ENCODE results near the gene PDGFRA. TPM values are rescaled to one million over a fixed set of nuclear protein-coding genes. Genes with fewer than 3 reads are reported as not detected.
"Not testable (repeated sequence)": the region's sequence is repeated elsewhere in the genome, so short reads cannot be mapped to it uniquely, and the experiment has no call there.

The PDGFRA gene
- total and polyA plus RNA-seq, 2 experiments from 2014 or later: 32.1 to 60.9 TPM

DNA sequence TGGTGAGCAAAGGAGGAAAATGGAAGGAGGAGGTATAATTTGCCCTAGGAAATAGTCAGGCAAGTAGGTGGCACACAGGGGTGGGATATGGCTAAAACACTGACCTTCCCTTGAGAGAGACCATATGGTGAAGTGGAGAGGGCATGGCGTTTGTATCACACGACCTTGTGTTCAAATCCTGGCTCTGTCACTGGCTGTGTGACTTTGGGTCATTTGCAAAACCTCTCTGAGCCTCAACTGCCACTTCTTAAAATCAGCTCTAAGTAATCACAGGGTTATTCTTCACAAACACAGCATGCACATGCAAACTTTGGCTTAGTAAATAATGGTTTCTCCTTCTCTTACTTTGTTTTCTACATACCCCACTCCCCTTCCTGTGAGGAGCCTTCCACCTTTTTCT, 8.7 kb downstream of the PDGFRA start:
- Histone ChIP-seq H3K4me1 (ENCODE audit: low read depth) (no peaks in the 10 kb centered on the region), H3K9me3 (ENCODE audit: low read depth) (peaks cover 2% of the 10 kb centered on the region), H3K27me3 (no peaks in the 10 kb centered on the region), H3K4me3 (no peak overlapping the region), H3K36me3 (no peaks in the 10 kb centered on the region), H3K27ac (no peak overlapping the region)
- no peak for DNase-seq (ENCODE audit: low read depth in 1 of 2, low spot score in 1 of 2)
- TF ChIP-seq, protein P1, sequence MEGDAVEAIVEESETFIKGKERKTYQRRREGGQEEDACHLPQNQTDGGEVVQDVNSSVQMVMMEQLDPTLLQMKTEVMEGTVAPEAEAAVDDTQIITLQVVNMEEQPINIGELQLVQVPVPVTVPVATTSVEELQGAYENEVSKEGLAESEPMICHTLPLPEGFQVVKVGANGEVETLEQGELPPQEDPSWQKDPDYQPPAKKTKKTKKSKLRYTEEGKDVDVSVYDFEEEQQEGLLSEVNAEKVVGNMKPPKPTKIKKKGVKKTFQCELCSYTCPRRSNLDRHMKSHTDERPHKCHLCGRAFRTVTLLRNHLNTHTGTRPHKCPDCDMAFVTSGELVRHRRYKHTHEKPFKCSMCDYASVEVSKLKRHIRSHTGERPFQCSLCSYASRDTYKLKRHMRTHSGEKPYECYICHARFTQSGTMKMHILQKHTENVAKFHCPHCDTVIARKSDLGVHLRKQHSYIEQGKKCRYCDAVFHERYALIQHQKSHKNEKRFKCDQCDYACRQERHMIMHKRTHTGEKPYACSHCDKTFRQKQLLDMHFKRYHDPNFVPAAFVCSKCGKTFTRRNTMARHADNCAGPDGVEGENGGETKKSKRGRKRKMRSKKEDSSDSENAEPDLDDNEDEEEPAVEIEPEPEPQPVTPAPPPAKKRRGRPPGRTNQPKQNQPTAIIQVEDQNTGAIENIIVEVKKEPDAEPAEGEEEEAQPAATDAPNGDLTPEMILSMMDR (IDR thresholded peaks at IDR 0.05; ENCODE audit: low read depth, low read length): no peak

DNA sequence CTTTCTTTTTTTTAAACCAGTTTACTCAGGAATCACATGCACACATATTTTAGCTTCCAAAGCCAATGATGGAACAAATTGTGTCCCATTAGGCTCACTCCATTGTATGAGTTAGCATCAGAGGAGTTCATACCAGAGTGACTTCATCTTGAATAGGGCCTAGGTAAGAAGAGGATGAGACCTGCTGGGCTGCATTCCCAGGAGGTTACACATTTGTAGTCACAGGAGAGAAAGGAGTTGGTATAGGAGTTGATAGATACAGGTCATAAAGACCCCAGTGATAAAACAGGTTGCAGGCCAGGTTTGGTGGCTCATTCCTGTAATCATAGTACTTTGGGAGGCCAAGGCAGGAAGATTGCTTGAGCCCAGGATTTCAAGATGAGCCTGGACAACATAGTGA, 9.3 kb downstream of the PDGFRA start:
- H3K27me3 ChIP-seq: no peaks in the 10 kb centered on the region
- no peaks in the 10 kb centered on the region for H3K36me3 ChIP-seq
- TF ChIP-seq, protein P1 (IDR thresholded peaks at IDR 0.05; ENCODE audit: low read depth, low read length): no peak
- H3K27ac ChIP-seq: no peak overlapping the region
- no peak overlapping the region for H3K4me3 ChIP-seq
- no peaks in the 10 kb centered on the region for H3K4me1 ChIP-seq (ENCODE audit: low read depth)
- H3K9me3 ChIP-seq (ENCODE audit: low read depth): peaks cover 6% of the 10 kb centered on the region
- no peak for DNase-seq (ENCODE audit: low read depth in 1 of 2, low spot score in 1 of 2)

DNA sequence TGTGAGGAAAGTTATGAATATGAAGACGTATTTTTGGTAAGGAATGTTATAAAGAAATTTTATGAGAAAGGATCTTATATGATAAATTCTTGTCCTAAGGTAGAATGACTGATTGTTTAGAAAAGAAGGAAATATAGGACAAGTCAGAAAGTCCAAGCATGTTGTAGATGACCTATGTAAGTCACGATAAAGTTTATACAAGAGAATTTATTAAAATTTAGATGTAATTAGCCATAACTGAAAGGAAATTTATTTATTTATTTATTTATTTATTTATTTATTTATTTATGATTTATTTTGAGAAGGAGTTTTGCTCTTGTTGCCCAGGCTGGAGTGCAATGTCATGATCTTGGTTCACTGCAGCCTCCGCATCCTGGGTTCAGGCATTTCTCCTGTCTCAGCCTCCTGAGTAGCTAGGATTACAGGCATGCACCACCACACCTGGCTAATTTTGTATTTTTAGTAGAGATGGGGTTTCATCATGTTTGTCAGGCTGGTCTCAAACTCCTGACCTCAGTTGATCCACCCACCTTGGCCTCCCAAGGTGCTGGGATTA, 12.3 kb downstream of the PDGFRA start:
- not testable (repeated sequence) for DNase-seq (ENCODE audit: low read depth in 1 of 2, low spot score in 1 of 2); H3K4me3 ChIP-seq; H3K9me3 ChIP-seq (ENCODE audit: low read depth); H3K36me3 ChIP-seq; H3K4me1 ChIP-seq (ENCODE audit: low read depth); H3K27me3 ChIP-seq; H3K27ac ChIP-seq

DNA sequence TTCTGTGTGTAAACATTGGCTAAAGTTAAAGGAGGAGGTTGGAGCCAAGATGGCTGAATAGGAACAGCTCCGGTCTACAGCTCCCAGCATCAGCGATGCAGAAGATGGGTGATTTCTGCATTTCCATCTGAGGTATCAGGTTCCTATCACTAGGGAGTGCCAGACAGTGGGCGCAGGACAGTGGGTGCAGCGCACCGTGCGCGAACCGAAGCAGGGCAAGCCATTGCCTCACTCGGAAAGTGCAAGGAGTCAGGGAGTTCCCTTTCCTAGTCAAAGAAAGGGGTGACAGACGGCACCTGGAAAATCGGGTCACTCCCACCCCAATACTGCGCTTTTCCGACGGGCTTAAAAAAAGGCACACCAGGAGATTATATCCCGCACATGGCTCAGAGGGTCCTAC, 14.4 kb downstream of the PDGFRA start:
- not testable (repeated sequence) for H3K9me3 ChIP-seq (ENCODE audit: low read depth); H3K27ac ChIP-seq; H3K36me3 ChIP-seq; H3K4me1 ChIP-seq (ENCODE audit: low read depth); H3K4me3 ChIP-seq; H3K27me3 ChIP-seq; DNase-seq (ENCODE audit: low read depth in 1 of 2, low spot score in 1 of 2)

DNA sequence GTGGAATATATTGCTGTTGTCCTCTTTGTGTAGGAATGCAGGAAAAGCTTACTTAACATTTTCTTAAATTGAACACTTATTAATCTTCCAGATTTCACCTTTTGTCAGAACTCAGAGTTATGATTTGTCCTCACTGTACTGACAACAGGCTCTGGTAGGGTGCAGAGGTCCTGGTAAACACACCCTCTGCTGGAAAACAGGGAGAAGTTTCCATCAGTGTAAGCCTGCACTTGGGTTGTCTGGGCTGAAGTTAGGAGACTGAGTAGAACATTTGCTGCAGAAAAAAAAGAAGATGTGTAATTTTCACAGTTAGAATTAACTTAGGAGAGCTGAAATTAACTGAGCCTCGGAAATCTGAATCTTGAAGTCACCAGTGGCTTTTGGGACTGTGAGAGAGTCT, 23.2 kb downstream of the PDGFRA start:
- not testable (repeated sequence) for H3K36me3 ChIP-seq; DNase-seq (ENCODE audit: low read depth in 1 of 2, low spot score in 1 of 2); H3K4me3 ChIP-seq; H3K4me1 ChIP-seq (ENCODE audit: low read depth); H3K27me3 ChIP-seq; H3K9me3 ChIP-seq (ENCODE audit: low read depth)
- peak overlapping the region; percentile 30 for H3K27ac ChIP-seq

DNA sequence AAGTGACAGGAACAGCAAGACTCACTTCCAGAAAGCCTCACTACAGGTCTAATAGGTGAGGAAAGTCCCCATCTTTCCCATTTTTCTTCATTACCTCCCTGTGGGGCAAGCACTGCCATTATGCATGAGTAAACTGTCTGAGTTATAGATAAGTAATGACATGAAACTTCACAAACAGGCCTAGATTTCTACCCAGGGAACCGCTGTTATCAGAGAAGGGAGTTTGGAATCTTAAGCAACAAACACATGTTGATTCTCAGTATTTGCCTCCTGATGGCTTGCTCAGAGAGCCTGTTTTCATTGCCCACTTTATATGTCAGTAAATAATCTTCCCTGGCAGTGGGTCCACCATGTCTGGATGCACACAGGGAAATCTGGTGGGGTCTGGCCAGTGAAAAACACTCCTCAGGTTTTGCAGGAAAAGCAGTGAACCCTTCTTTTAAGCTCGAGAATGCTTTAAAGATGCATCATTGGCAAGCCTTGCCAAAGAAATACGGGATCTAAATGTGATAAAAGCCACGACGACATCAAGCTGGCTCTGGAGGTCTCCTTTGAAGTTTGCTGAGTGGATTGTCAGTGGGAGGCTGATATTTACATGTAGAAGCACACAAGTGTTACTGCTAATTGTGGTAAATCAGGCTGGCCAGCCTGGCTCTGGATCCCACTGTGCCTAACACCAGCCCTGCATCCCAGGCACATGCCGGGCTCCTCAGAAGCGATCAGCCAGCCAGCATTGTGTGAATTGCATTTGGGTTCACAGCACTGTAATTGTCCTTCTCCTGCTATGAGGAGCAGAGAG, 25.2 kb downstream of the PDGFRA start:
- no peak overlapping the region for H3K4me3 ChIP-seq
- H3K27me3 ChIP-seq: no peaks in the 10 kb centered on the region
- H3K36me3 ChIP-seq: no peaks in the 10 kb centered on the region
- H3K27ac ChIP-seq: peak overlapping the region; percentile 73
- no peaks in the 10 kb centered on the region for H3K9me3 ChIP-seq (ENCODE audit: low read depth)
- no peak for DNase-seq (ENCODE audit: low read depth in 1 of 2, low spot score in 1 of 2)
- TF ChIP-seq, protein P1 (IDR thresholded peaks at IDR 0.05; ENCODE audit: low read depth, low read length): no peak
- H3K4me1 ChIP-seq (ENCODE audit: low read depth): peaks cover 17% of the 10 kb centered on the region

DNA sequence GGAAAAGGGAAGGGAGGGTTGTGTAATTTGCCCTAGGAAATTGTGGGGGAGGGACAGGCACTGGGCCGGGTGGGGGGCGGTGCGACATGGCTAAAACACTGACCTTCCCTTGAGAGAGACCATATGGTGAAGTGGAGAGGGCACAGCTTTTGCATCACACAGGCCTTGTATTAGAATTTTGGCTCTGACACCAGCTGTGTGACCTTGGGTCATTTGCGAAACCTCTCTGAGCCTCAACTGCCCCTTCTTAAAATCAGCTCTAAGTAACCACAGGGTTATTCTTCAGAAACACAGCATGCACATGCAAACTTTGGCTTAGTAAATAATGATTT, 25.8 kb downstream of the PDGFRA start:
- no peak overlapping the region for H3K4me3 ChIP-seq
- no peaks in the 10 kb centered on the region for H3K9me3 ChIP-seq (ENCODE audit: low read depth)
- no peaks in the 10 kb centered on the region for H3K27me3 ChIP-seq
- H3K27ac ChIP-seq: peak overlapping the region; percentile 73
- TF ChIP-seq, protein P1 (IDR thresholded peaks at IDR 0.05; ENCODE audit: low read depth, low read length): no peak
- peaks cover 17% of the 10 kb centered on the region for H3K4me1 ChIP-seq (ENCODE audit: low read depth)
- no peaks in the 10 kb centered on the region for H3K36me3 ChIP-seq
- peak in 1 of 2 donors; percentile 63 for DNase-seq (ENCODE audit: low read depth in 1 of 2, low spot score in 1 of 2)
